Activated CD8-positive, alpha-beta memory T cell treated with anti-CD3 and anti-CD28 coated beads for 36 hours (primary cell): Measurements from ENCODE around the gene SYP. TPM values are rescaled to one million over a fixed set of nuclear protein-coding genes. Genes with fewer than 3 reads are reported as not detected.
"Not testable (repeated sequence)": the region's sequence is repeated elsewhere in the genome, so short reads cannot be mapped to it uniquely, and the experiment has no call there.

Experiments used
- CTCF ChIA-PET: fragments of 350-600 bp; sonication (Branson Sonifier 250); formaldehyde crosslinking; loops from one replicate; lab custom pipeline; 2021; ENCODE audit warnings: antibody characterized with exemption; lab: Charles Lee
- POLR2A ChIA-PET: fragments of 350-600 bp; sonication (Branson Sonifier 250); formaldehyde crosslinking; loops from one replicate; lab custom pipeline; 2021; ENCODE audit warnings: antibody characterized with exemption; lab: Charles Lee
- total RNA-seq, 2 experiments: library from RNA; stranded (reverse); gene quantifications; one replicate each; pipeline ENCODE4 v1.2.3, GENCODE V29; 2021

SYP gene
- total RNA-seq, 2 experiments from 2014 or later: 2.7 TPM

DNA sequence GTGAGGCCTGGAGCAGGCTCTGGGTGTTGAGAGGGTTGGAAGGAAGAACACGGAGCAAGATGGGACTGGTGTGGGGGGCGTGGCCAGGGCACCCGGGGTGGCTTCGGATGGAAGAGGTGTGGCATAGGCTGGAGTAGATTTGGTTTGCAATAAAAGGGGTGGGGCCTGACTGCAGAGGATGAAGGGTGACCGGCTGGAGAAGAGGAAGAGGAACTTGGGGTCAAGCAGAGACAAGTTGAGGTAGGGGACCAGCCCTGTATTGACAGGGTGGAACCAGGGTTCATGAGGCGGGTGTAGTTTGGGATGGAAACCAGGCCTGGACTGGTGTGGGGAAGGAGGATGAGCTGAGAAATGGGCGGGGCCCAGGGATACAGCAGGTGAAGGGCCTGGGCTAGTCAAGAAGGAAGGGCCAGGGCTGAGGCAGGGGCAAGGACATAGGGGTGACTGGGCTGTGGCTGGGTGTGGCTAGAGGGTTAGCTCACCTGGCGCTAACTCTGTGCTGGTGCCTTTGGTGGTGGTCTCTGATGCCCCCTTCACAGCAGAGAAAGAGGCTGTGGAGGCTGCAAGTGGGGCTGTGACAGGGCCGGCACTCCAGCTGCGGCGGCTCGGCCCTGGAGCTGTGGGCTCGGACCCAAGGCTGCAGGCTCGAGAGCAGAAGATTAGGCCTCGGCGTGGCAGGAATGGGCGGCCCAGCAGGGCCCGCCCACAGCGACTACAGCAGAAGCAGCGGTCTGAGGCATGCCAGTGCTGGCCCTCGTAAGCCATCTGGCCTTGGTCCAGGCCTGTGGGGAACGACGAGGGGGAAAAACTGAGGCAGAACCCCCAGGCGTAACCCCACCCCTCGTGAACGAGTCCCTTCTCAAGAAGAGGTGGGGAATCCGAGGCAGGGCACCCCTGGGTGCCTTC is 23.3 kb downstream of the SYP start:
- POLR2A ChIA-PET: no interaction called here

DNA sequence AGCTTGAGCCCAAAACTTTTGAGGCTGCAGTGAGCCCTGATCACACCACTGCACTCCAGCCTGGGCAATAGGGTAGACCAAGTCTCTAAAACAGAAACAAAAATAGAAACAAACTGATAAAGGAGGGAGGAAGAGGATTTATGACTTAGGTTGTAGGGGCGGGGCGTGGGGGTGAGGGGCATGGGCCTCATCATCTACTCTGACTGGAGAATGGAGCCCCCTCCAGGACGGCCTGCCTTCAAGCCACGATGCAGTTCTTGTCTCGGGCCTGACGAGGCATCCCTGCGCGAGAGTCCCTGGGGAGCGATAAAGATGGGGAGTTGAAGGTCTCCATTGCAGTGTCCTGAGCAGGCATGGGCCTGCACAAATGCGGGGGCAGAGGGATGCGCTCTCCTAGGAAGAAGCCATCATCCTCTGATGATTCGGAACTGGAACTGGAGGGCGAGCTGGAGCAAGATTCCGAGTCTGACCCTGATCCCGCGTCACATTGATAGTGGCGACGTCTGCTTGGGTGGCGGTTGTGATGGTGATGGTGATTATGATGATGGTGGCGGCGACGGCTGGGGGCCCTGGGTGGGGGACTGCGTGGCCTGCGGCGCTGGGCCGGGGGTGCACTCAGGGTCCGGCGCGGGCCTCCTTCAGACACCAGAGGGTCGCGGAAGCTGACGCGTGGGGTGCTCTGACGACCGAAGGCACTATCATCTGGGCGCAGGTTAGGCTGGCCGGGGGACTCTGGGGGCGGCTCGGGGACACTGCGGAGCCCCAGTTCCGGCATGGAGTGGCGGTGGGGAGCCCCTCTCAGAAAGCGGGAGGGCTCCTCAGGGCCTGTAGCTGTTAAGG is 24.3 kb downstream of the SYP start:
- CTCF ChIA-PET: interaction anchor here (1.6 kb wide), 1 partner anchor 17 kb away, joined by 4 read pairs; no protein-coding TSS in a partner anchor
- POLR2A ChIA-PET: no interaction called here

More for the DNA sequence above, 23.3 kb downstream of the SYP start:
- CTCF ChIA-PET: no interaction called here

GRCh38 chrX:49174723-49175122 is 25.3 kb downstream of the SYP start:
- CTCF ChIA-PET: interaction anchor here (1.6 kb wide), 1 partner anchor 18 kb away, joined by 4 read pairs; no protein-coding TSS in a partner anchor

DNA sequence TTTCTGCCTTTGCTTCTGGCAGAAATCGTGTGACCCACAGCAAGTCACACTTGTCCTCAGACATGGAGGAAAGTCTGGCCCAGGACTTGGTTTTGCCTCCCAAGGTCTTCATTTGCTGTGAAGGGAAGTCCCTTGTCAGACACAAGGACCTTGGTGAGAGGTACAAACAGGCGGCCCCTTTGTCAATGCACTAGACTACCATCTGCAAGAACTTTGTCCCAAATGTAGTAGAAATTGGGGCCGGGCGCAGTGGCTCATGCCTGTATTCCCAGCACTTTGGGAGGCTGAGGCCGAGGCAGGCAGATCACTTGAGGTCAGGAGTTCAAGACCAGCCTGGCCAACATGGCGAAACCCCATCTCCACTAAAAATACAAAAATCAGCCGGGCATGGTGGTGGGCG is 26.4 kb downstream of the SYP start:
- CTCF ChIA-PET, POLR2A ChIA-PET: not testable (repeated sequence)

More at GRCh38 chrX:49174723-49175122, 25.3 kb downstream of the SYP start:
- POLR2A ChIA-PET: no interaction called here

GRCh38 chrX:49172280-49172780 is 27.7 kb downstream of the SYP start:
- POLR2A ChIA-PET: interaction anchor here (0.6 to 1.7 kb wide), 3 partner anchors 16 to 214 kb away, joined by 3 to 5 read pairs (median 4); no protein-coding TSS in a partner anchor

DNA sequence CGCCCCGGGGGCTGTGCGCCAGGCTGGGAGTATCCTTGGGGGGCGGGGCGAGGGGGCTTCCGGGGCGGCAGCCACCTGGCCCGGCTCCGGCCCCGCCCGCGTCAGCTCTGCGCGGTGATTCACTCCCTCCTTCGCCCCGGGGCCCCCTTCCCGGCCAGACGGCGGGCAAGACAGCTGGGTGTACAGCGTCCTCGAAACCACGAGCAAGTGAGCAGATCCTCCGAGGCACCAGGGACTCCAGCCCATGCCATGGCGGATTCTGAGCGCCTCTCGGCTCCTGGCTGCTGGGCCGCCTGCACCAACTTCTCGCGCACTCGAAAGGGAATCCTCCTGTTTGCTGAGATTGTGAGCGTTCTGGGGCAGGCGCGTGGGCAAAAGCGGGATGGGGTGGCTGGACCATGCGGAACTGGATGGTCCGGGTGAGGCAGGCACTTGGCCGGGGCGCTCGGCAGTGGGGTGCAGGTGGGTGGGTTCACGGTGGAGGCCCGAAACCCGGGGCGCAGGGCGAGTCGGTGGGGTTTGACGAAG is 28.2 kb downstream of the SYP start, which contains the start of gene PLP2:
Gene PLP2 (plus strand): TSS at position 147 of the 528 bp plus-strand sequence. CDS start 103 bp downstream, at position 250.
- ChIA-PET CTCF (interaction anchor here (0.8 kb wide), 1 partner anchor 16 kb away, joined by 3 read pairs; no protein-coding TSS in a partner anchor), POLR2A (interaction anchor here (1.7 kb wide), 1 partner anchor 16 kb away, joined by 5 read pairs; no protein-coding TSS in a partner anchor)

More at GRCh38 chrX:49172280-49172780, 27.7 kb downstream of the SYP start:
- CTCF ChIA-PET: interaction anchor here (0.8 kb wide), 1 partner anchor 48 kb away, joined by 3 read pairs; no protein-coding TSS in a partner anchor

DNA sequence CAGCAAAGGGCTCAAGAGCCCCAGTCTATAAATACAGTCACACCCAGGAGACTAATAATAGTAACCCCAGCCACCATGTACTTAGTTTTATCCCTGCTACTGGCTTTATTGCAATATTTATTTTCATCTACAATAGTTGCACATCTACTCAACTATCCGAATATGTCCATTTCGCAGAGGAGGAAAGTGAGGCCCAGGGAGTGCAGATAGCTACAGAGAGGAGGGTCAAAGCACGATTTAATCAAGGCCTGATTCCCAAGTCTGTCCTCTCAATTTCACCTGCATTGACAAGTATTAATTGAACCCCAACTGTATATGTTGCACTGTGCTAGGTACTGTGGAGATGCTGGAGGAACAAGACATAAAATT is 32.3 kb downstream of the SYP start:
- ChIA-PET CTCF (interaction anchor here (1.6 to 2.2 kb wide), 2 partner anchors 12 to 25 kb away, joined by 6 to 7 read pairs; no protein-coding TSS in a partner anchor), POLR2A (interaction anchor here (0.6 kb wide), 1 partner anchor 211 kb away, joined by 3 read pairs; no protein-coding TSS in a partner anchor)

DNA sequence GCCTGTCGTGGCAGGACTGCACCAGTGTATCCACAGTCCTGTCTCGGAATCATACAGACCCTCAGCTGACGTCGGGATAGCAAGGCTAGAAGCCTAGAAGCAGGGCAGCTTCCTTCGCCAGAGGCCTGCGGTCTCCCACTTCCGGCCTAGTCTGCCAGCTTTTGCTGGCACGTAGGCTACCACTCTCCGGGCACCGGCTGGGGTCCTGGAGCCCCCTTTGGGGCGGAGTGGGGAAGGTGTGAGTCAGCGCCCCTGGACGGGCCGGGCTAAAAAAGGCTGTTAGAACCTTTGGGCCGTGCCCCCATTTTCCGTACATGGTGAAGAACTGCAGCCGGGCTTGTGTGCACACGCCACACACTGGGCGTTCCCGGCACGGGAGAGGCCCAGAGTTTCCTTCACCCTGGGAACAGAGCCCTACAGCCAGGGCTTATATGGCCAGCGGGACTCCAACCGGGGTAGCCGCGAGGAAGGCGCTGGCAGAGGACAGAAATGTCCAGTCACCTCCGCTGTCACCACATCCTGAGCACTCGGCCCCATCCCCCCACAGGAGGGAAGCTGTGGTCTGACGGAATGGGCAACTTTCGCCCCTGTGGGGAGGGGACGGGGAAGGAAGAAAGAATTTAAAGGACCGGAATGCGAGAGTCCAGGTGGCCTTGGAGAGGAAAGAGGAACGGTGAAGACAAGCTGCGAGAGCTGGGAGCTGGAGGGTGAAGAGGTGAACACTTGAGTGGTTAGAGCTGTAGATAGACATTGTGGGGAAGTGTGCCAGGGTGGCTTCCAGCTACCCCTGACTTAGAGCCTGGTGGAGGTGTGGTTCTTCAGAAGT is 32.9 kb downstream of the SYP start:
- CTCF ChIA-PET: interaction anchor here (0.8 to 2.2 kb wide), 5 partner anchors 10 to 44 kb away, joined by 3 to 7 read pairs (median 4); partner anchors contain the start of gene GPKOW

GRCh38 chrX:49165901-49166881 is 33.8 kb downstream of the SYP start:
- ChIA-PET CTCF (interaction anchor here (0.8 to 2.2 kb wide), 5 partner anchors 9 to 43 kb away, joined by 3 to 7 read pairs (median 4); partner anchors contain the start of gene GPKOW), POLR2A (interaction anchor here (1.3 to 1.5 kb wide), 3 partner anchors 10 to 103 kb away, joined by 4 to 6 read pairs (median 5); no protein-coding TSS in a partner anchor)

More for the DNA sequence above, 32.9 kb downstream of the SYP start:
- POLR2A ChIA-PET: interaction anchor here (1.3 to 1.5 kb wide), 3 partner anchors 11 to 102 kb away, joined by 4 to 6 read pairs (median 5); no protein-coding TSS in a partner anchor

GRCh38 chrX:49164589-49165360 is 35.2 kb downstream of the SYP start:
- CTCF ChIA-PET: interaction anchor here (1.9 kb wide), 1 partner anchor 9 kb away, joined by 7 read pairs; no protein-coding TSS in a partner anchor
- POLR2A ChIA-PET: no interaction called here

GRCh38 chrX:49163555-49164419 is 36.2 kb downstream of the SYP start:
- ChIA-PET POLR2A (no interaction called here), CTCF (interaction anchor here (1.0 to 1.9 kb wide), 2 partner anchors 8 to 22 kb away, joined by 4 to 7 read pairs; no protein-coding TSS in a partner anchor)

DNA sequence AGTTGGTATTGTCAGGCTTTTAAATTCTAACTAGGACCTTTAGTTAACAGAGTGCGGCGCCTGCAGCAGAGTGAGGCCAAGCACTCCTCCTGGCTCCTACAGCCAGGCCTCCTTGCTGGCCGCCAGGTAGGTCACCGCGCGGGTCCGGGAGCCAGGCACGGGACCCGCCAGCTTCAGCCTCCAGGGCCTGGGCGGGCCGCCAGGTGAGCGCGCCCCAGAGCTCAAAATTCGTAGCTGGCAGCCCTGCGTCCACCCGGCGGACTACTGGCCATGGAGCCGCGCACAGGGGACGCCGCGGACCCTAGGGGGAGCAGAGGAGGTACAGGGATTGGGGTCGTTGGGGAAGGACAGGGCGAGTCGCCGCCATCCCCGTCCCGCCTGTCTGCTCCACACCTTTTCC is 37.4 kb downstream of the SYP start, which contains the start of gene MAGIX:
Gene MAGIX (plus strand): TSS at position 139 of the 400 bp plus-strand sequence. CDS start 132 bp downstream, at position 271.
- ChIA-PET POLR2A (no interaction called here), CTCF (no interaction called here)

DNA sequence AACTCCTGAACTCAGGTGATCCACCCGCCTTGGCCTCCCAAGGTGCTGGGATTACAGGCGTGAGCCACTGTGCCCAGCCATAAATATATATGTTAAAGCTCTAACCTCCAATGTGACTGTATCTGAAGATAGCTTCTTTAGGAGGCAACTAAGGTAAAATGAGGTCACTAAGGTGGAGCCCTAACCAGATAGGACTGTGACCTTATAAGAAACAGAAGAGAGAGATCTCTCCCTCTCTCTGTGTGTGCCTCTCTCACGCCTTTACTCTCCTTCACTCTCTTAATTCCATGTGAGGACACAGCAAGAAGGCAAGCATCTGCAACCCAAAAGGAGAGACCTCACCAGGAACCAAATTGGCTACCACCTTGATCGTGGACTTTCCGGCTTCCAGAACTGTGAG is 38.4 kb downstream of the SYP start:
- CTCF ChIA-PET: no interaction called here
- POLR2A ChIA-PET: no interaction called here

DNA sequence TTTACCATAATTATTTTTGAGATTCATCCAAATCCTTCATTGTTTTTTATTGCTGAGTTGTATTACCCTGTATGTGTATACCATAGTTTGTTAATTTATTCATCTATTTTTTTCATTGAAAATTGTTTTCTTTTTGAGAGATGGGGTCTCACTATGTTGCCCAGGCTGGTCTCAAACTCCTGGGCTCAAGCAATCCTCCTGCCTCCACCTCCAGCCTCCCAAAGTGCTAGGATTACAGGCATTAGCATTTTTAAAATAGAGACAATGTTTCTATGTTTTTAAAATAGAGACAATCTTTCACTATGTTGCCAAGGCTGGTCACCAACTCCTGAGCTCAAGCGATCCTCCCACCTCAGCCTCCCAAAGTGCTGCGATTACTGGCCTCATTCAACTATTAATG is 39.1 kb downstream of the SYP start:
- ChIA-PET CTCF (no interaction called here), POLR2A (no interaction called here)
